NCI-H2196 (cell line): ENCODE measurements around the gene NME3.
A peak's percentile ranks its signal among the peaks of the same experiment; 100 is the strongest.

ENCODE experiments used
- DNase-seq: peaks from one replicate; lab custom pipeline; 2025; ENCODE audit not compliant: unreplicated experiment; lab: John Stamatoyannopoulos, UW

Gene NME3

DNA sequence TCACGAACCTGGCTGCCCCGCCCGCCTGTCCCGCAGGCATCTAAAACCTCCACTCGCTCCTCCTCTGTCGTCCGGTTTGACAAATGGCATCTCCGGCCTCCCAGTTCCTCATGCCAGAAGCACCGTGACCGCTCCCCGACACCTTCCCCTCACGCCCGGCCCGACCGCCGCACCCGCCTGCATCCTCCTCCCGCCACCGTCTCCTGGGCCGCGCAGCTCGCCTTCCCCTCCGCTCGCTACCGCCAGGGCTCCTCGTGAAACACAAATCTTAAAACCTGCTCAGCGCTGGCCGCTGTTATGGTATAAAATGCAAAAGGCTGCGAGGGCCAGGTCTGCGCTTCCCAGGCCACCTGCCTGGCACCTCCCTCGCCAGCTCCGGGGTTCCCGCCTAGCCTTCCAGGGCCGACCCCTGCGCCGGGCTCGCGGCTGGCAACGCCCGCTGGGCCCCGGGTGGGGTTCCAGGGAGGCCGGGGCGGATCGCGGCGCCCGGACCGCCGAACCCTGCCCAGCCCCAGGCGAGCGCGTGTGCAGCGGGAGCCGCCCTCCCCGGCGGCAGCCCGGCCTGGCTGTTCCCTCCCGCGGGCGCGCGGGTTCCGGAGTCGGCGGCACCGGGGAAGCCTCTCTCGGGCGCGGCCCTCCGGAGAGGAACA lies 10.5 kb upstream of the NME3 start:
- DNase-seq: no peak

DNA sequence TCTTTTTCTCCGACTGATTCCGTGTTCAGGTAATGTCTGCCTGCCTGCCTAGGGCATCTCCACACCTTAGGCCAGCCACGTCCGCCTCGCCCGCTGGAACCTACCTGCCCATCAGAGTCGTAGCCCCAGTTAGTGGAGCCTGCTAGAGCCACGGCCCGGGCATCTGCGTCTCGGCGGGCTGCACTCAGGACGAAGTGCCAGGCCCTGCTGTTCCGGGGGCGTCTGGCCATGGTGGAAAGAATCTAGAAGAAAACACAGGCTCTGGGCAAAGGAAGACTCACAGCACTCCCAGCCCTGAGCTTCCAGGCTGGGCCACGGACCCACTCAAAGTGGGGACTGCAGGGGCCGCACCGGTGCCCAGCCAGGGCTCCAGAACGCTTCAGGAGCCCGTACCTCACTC lies 9.9 kb upstream of the NME3 start:
- DNase-seq: no peak

DNA sequence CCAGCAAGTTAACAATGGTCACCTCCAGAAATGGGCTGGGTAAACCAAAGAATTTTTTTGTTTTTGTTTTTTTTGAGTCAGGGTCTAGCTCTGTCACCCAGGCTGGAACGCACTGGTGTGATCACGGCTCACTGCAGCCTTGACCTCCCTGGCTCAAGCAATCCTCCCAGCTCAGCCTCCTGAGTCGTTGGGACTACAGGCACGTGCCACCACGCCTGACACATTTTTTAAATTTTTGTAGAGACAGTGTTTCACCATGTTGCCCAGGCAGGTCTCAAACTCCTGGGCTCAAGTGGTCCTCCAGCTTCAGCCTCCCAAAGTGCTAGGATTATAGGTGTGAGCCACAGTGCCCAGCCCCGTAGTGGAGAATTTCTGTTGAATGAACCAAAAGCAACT lies 9.3 kb upstream of the NME3 start:
- DNase-seq: no peak

GRCh38 chr16:1779741-1780676 lies 8.7 kb upstream of the NME3 start:
- DNase-seq: no peak

GRCh38 chr16:1779234-1779701 lies 7.9 kb upstream of the NME3 start:
- no peak for DNase-seq

DNA sequence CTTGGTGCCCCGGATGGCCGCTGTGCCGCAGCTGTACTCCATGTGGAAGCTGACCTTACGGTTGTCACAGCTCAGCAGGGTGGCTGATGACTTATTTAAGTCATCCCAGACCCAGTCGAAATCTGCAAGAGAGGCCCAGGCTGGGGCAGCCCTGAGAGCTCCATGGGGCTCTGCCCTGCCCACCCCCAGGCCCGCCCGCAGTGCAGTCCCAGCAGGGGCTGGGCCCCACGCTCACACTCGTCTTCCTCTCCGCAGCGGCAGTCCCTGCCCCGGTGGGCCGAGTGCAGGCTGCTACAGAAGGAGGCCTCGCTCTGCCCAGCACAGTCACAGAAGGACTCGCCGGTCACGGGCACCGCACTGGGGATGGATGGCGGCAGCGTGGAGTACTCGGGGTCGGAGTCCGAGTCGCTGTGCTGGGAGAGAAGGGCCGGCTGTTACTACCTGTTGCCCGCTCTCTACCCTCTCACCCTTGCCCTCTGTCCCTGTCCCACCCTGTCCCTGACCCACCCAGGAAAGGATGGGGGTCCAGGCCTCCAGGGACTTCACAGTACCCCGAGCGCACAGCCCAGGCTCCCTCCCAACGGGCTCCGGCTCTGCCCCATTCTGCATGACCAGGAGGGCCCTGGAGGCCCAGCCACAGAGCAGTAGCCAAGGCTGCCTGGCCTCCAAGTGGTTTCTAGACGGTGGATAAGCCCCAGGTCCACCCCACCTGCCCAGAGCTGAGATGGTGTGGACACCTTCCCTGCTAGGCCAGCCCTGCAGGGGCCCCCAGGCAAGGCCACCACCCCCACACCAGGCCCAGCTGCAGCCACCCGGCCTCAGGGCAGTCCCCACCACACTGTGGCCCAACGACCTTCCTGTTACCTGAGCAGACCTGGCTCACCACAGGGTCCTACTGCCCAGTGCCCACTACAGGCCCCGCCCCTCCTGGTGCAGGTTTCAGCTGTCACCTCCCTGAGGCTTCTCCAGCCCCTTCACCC lies 7.1 kb upstream of the NME3 start:
- no peak for DNase-seq

GRCh38 chr16:1777375-1778199 lies 6.2 kb upstream of the NME3 start:
- DNase-seq: no peak

DNA sequence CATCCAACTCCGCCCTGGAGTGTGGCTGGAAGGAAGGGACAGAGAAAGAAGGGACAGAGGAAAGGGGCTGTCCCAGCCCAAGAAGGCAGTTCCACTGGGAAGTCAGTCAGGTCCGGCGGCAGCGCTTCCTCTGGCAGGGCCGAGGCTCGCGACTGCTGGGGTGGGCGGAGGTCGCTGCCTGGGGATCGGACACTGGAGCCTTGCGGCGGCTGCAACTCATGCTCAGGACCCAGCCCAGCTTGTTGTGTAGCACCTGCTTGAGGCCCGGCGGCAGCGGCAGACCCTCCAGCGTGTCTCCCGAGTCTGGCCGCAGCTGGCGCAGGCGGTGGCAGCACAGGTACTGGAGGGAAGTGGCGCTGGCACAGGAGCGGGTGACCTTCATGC lies 5.6 kb upstream of the NME3 start:
- no peak for DNase-seq

DNA sequence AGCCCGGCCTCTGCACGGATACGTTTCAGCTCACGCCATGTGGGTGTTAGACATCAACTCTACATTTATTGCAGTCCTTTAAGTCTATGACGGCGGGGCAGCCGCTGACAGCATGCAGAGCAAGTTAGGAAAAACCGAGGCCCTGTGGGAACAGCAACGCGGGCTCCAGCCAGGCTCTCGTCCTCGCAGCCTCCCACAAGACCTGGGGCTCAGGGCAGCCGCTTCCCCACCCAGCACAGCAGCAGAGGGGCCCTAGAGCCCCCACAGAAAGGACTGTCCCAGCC lies 5.3 kb upstream of the NME3 start:
- DNase-seq: no peak

DNA sequence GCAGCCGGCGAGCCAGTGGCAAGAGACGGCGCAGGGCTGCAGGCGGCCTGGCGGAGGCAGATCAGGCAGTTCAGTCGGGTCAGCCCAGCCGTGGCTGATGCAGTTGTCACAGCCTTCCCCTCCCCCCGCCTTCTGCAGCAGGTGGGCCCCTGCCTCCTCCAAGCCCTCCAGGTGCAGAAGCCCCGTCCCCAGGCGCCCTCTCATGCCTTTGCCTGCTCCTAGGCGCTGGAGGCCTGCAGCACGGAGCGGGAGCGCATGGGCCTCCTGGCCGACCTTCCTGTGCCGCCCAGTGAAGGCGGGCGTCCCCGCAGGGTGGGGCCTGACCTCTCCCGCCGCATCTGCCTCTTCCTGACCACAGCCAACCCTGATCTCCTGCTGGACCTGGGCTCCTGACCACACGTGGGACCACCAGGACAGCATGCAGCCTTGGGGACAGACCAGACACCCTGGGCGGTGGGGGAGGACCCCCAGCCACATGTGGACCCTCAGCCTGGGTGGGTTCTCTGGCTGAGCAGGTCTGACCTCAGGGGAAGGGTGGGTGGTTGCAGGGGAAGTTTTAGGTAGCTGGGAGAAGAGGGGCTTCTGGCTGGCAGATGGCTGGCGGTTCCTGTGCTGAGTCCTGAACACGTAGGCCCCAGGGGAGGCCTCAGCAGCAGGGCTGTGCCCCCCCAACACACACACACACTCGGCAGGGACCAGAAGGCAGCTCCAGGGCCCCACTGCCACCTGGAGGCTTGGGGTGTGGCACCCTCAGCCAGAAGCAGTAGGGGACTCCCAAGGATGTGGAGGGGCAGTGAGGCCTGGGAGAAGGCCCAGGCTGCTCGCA lies 4.7 kb upstream of the NME3 start:
- no peak for DNase-seq

GRCh38 chr16:1775006-1775845 lies 3.9 kb upstream of the NME3 start:
- no peak for DNase-seq

DNA sequence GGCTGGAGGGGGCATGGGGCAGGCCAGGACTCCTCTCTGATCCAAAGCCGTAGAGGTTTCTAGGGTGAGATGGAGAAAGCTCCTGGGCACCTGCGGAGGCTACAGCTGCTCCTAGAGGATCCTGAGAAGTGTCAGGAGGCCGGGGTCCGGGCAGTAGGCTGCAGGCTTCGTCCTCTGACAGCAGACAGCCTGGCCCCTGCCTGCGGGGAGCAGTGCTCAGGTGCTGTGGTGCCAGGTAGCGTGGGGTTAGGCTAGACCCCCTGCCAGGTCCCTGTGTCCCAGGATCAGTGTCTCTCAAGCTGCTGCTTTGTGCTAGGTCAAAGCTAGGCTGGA lies 3.1 kb upstream of the NME3 start:
- DNase-seq: no peak

DNA sequence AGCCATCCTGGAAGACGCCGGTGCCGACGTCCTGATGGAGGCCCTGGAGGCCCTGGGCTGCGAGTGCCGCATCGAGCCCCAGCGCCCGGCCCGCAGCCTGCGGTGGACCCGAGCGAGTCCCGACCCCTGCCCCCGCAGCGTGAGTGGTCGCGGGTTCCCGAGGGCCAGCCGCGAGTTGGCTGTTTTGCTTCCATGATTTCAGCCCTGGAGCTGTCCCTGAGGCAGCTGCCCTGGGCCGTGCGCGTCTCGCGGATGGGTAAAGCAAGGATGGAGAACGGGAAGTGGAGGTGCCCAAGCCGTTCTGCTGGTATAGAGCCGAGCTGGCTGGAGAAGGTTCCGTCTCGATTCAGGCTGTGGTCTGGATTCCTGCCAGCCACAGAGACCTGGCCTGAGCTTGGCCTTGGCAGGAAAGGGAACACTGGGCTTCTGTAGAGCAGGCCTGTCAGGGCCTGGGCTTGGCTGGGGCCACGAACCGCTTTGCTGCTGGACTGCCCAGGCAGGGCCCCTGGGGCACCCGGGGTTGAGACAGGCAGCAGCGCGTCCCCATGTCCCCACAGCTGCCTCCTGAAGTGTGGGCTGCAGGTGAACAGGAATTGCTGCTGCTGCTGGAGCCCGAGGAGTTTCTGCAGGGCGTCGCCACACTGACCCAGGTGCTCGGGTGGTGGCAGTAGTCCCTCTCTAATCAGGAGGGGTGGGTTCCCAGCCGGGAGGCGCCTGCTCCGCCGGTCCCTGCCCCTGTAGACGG lies 2.5 kb upstream of the NME3 start:
- no peak for DNase-seq

GRCh38 chr16:1772908-1773702 lies 1.8 kb upstream of the NME3 start, which contains the start of gene MRPS34:
Gene MRPS34, minus strand, starts transcription at chr16:1773134. Its CDS starts 15 bp downstream, at chr16:1773119.
- DNase-seq: peak; percentile 87

DNA sequence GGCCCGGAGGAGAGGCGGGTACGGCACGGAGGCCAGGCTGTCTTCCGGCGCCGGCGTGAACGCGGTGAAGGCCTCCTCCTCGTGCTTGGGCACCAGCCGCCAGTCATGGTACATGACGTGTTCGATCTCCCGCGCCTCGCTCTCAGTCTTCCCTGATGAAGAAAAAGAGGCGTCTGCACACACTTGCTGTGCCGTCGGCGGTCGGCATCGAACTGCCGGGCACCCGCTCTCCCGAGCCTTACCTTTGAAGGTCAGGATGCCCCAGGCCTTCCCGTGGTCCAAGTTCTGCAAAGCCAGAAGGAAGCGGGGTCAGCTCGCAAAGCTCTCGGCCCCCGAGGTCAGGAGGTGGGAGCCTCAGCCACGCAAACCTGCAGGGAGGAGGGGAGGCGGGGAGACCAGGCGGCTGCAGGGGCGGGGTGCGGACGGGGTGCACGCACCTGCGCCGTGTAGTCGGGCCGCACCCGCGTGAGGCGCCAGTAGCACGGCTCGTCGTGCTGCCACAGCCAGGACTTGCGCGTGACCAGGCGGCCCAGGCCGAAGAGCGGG lies 1.1 kb upstream of the NME3 start, which contains the start of gene EME2:
EME2 (plus strand) TSS at position 449 of the 546 bp plus-strand sequence. CDS start 418 bp downstream, outside the sequence.
- DNase-seq: no peak

GRCh38 chr16:1771864-1772361 lies 570 bp upstream of the NME3 start:
- DNase-seq: no peak
